Peyer's patch (tissue), 4 donors: ENCODE data around the gene ZNF750.

Source experiments
- POLR2A ChIP-seq, 2 donors: fragments of 450-650 bp; IDR thresholded peaks; one replicate each; pipeline ENCODE4 v1.5.1; 2017; ENCODE audit warnings: antibody characterized with exemption in 2 of 2, mild to moderate bottlenecking in 2 of 2, moderate library complexity in 2 of 2
- TF ChIP-seq, protein P1 (sequence below), 6 experiments: fragments of 450-650 bp in 4 of 6; fragments of 200-600 bp in 2 of 6; sonication (generic) in 1 of 6; IDR thresholded peaks; one replicate each; pipeline ENCODE4 v1.5.1; 2017 to 2019; ENCODE audit warnings: antibody characterized with exemption in 6 of 6, mild to moderate bottlenecking in 3 of 6, moderate library complexity in 1 of 6

DNA sequence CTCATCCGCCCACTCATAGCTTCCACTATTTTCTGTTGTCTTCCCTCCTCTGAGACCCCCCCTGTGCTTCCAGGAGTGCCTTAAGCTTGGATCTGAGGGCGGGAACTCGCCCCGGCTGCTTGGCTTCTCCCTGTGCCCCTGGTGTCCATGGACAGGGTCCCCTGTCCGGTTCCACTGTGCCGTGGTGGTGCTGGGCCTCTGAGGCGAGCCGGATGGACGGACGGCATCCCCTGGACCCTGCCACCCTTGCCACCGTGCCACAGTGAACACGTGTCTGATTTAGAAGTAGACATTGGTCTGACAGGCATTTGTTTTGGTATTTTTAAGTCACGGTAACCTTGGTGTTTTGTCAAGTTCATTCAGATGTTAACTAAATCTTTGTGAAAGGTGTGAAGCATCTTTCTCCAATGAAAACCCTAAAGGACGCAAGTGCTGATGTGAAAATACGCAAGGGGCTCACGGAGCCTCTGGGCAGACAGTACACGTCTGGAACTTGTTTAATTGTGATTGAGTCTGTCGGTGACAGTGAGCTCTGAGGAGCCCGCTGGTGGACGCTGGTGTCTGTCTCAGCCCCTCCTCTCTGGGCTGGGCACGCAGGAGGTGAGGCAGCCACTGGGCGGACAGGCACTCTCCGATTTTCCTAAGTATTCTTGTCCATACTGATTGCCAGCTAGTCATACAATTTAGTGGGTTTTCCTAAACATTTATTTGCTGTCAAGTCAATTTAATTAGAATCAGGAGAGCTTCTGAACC is 26.3 kb downstream of the ZNF750 start:
- no peak for TF ChIP-seq POLR2A (IDR thresholded peaks at IDR 0.05)
- TF ChIP-seq, protein P1, sequence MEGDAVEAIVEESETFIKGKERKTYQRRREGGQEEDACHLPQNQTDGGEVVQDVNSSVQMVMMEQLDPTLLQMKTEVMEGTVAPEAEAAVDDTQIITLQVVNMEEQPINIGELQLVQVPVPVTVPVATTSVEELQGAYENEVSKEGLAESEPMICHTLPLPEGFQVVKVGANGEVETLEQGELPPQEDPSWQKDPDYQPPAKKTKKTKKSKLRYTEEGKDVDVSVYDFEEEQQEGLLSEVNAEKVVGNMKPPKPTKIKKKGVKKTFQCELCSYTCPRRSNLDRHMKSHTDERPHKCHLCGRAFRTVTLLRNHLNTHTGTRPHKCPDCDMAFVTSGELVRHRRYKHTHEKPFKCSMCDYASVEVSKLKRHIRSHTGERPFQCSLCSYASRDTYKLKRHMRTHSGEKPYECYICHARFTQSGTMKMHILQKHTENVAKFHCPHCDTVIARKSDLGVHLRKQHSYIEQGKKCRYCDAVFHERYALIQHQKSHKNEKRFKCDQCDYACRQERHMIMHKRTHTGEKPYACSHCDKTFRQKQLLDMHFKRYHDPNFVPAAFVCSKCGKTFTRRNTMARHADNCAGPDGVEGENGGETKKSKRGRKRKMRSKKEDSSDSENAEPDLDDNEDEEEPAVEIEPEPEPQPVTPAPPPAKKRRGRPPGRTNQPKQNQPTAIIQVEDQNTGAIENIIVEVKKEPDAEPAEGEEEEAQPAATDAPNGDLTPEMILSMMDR (IDR thresholded peaks at IDR 0.05) = no peak
